GOT3 (cell line): ENCODE measurements around the gene IL12RB2.

Experiments used
- DNase-seq: peaks from one replicate; lab custom pipeline; 2025; ENCODE audit warnings: mixed read lengths; lab: John Stamatoyannopoulos, UW

Gene IL12RB2

GRCh38 chr1:67312615-67313014 lies 4.9 kb downstream of the IL12RB2 start:
- DNase-seq: no peak

GRCh38 chr1:67313934-67314671 lies 6.4 kb downstream of the IL12RB2 start:
- no peak for DNase-seq

- DNase-seq: no peak
Observed at GRCh38 chr1:67314696-67315095, 7.0 kb downstream of the IL12RB2 start.

GRCh38 chr1:67316180-67316902 lies 8.7 kb downstream of the IL12RB2 start:
- no peak for DNase-seq

- no peak for DNase-seq
Observed at GRCh38 chr1:67316918-67317317, 9.2 kb downstream of the IL12RB2 start.

GRCh38 chr1:67317803-67318202 lies 10.1 kb downstream of the IL12RB2 start:
- no peak for DNase-seq

GRCh38 chr1:67322442-67322841 lies 14.8 kb downstream of the IL12RB2 start:
- DNase-seq: no peak

GRCh38 chr1:67323087-67323486 lies 15.4 kb downstream of the IL12RB2 start:
- no peak for DNase-seq

- no peak for DNase-seq
Observed at GRCh38 chr1:67324068-67324467, 16.4 kb downstream of the IL12RB2 start.

- no peak for DNase-seq
Observed at GRCh38 chr1:67327864-67328466, 20.3 kb downstream of the IL12RB2 start.

- DNase-seq: no peak
Observed at GRCh38 chr1:67332653-67333529, 25.2 kb downstream of the IL12RB2 start.

- DNase-seq: no peak
Observed at GRCh38 chr1:67333603-67334002, 25.9 kb downstream of the IL12RB2 start.

- no peak for DNase-seq
Observed at GRCh38 chr1:67335411-67335810, 27.7 kb downstream of the IL12RB2 start.

- DNase-seq: no peak
Observed at GRCh38 chr1:67336157-67336556, 28.5 kb downstream of the IL12RB2 start.

- no peak for DNase-seq
Observed at GRCh38 chr1:67336783-67337182, 29.1 kb downstream of the IL12RB2 start.

- no peak for DNase-seq
Observed at GRCh38 chr1:67338642-67339041, 31.0 kb downstream of the IL12RB2 start.

- DNase-seq: no peak
Observed at GRCh38 chr1:67339623-67340343, 32.1 kb downstream of the IL12RB2 start.

GRCh38 chr1:67342076-67342890 lies 34.6 kb downstream of the IL12RB2 start:
- DNase-seq: no peak

GRCh38 chr1:67345556-67345955 lies 37.9 kb downstream of the IL12RB2 start:
- DNase-seq: no peak

- DNase-seq: no peak
Observed at GRCh38 chr1:67346982-67347381, 39.3 kb downstream of the IL12RB2 start.
